Stimulated activated CD8-positive, alpha-beta memory T cell treated with anti-CD3 and anti-CD28 coated beads, Interleukin-7, amount 100 ng/mL, for 48 hours (primary cell): Measurements from ENCODE around the gene DISC1.
A peak's percentile ranks its signal among the peaks of the same experiment; 100 is the strongest.
"Not testable (repeated sequence)": the region's sequence is repeated elsewhere in the genome, so short reads cannot be mapped to it uniquely, and the experiment has no call there.

Experiments
- DNase-seq, 2 donors: peaks; one replicate each; pipeline ENCODE4 v3.0.0-alpha.2; 2020; ENCODE audit warnings: low read depth in 1 of 2; ENCODE audit errors: extremely low read depth in 1 of 2

The DISC1 gene

GRCh38 chr1:231724041-231724440 lies 97.5 kb downstream of the DISC1 start:
- no peak for DNase-seq

- peak in 1 of 2 donors; percentile 15 for DNase-seq
Measured at GRCh38 chr1:231724876-231725647, 98.5 kb downstream of the DISC1 start.

- DNase-seq = no peak
Measured at GRCh38 chr1:231727171-231727570, 100.6 kb downstream of the DISC1 start.

GRCh38 chr1:231728987-231729386 lies 102.4 kb downstream of the DISC1 start:
- not testable (repeated sequence) for DNase-seq

GRCh38 chr1:231729544-231729943 lies 103.0 kb downstream of the DISC1 start:
- DNase-seq = no peak

GRCh38 chr1:231731268-231731667 lies 104.7 kb downstream of the DISC1 start:
- DNase-seq = no peak

GRCh38 chr1:231733063-231733462 lies 106.5 kb downstream of the DISC1 start:
- no peak for DNase-seq

- DNase-seq = no peak
Measured at GRCh38 chr1:231733672-231734071, 107.1 kb downstream of the DISC1 start.

GRCh38 chr1:231734417-231734816 lies 107.8 kb downstream of the DISC1 start:
- DNase-seq = no peak

GRCh38 chr1:231735411-231735810 lies 108.8 kb downstream of the DISC1 start:
- no peak for DNase-seq

GRCh38 chr1:231735941-231736340 lies 109.4 kb downstream of the DISC1 start:
- DNase-seq = no peak

GRCh38 chr1:231736464-231736863 lies 109.9 kb downstream of the DISC1 start:
- DNase-seq = no peak

GRCh38 chr1:231738554-231738953 lies 112.0 kb downstream of the DISC1 start:
- DNase-seq = no peak

- no peak for DNase-seq
Measured at GRCh38 chr1:231743966-231744365, 117.4 kb downstream of the DISC1 start.

GRCh38 chr1:231748760-231749415 lies 122.3 kb downstream of the DISC1 start:
- no peak for DNase-seq

- no peak for DNase-seq
Measured at GRCh38 chr1:231750296-231750695, 123.7 kb downstream of the DISC1 start.

GRCh38 chr1:231750818-231751362 lies 124.3 kb downstream of the DISC1 start:
- no peak for DNase-seq

- no peak for DNase-seq
Measured at GRCh38 chr1:231751415-231751814, 124.8 kb downstream of the DISC1 start.

GRCh38 chr1:231753313-231753712 lies 126.7 kb downstream of the DISC1 start:
- no peak for DNase-seq

- no peak for DNase-seq
Measured at GRCh38 chr1:231757101-231757404, 130.5 kb downstream of the DISC1 start.

- no peak for DNase-seq
Measured at GRCh38 chr1:231757759-231758158, 131.2 kb downstream of the DISC1 start.

- no peak for DNase-seq
Measured at GRCh38 chr1:231761252-231761651, 134.7 kb downstream of the DISC1 start.
